Measurements from ENCODE around the gene OR4K2.

The OR4K2 gene

GRCh38 chr14:19917243-19917642 lies 42.3 kb downstream of the OR4K2 start:
- TF ChIP-seq POLR2A (IDR thresholded peaks at IDR 0.05; ENCODE audit: low read depth, low read length): no peak
- FAIRE-seq (no peak), DNase-seq (ENCODE audit: insufficient read length, low spot score) (no peak)

- no peak for TF ChIP-seq POLR2A (IDR thresholded peaks at IDR 0.05; ENCODE audit: low read depth, low read length)
- DNase-seq (ENCODE audit: insufficient read length, low spot score) (no peak), FAIRE-seq (no peak)
These were observed 43.1 kb downstream of the OR4K2 start for GRCh38 chr14:19917955-19918518.

DNA sequence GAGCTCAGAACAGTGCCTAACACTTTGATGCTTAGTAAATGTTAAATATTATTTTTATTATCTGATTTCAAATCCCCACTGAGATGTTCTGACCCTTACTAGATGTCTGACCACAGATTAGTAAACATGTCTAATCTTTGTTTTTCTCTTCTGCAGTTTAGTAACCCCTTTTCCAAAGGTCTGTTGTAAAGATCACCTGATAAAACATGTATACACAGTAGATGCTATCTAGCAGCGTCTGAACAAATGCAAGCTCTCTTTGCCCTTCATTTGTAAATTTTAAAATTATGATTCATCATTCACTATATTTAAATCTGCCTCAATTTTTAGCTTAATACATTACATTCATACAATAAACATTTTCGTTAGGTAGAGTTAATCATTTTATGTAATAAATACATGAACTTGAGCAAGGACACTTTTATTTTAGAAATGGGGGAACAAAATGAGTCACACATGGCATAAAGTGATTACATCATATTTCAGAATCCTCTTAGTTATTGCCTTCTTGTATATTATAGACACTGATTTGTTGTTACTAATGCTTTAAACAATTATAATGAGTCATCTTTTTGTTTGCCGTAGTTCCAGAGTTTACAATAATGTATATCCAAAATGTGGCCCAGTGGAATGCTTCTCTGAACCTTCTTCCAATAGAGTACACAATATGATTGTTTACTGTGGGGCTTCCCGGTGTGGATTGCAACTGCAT lies 43.8 kb downstream of the OR4K2 start:
- no peak for DNase-seq (ENCODE audit: insufficient read length, low spot score)
- FAIRE-seq: no peak
- TF ChIP-seq POLR2A (IDR thresholded peaks at IDR 0.05; ENCODE audit: low read depth, low read length): no peak

DNA sequence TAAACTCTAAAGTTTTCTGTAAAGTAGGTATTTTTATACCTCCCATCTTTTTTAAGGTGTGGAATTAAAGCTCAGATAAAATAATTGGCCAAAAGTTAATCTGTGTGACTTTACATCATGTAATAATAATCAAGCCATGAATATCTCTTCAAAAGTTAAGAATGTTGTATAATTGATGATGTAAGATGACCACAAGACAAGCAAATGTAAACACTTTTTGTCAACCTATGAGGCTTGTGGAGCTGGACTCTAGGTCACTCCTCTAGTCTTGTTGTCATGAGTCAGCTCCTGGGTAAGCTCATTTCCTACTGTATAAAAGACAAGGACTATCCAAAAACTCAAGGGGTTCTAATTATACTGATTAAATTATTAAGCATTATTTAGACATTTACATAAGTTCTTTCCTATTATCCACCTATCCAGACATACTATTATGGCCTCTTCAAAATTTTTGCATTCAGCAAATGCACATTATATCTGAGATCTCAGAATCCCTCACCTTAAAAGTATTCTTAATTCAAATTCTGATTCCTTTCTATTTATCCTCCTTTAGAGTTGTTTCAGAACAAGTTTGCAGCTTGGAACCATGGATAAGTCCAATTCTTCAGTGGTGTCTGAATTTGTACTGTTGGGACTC lies 45.2 kb downstream of the OR4K2 start, which contains the start of gene OR4K5:
OR4K5 (plus strand) TSS at position 587 of the 637 bp plus-strand sequence; CDS start at position 587, 0 bp downstream.
- FAIRE-seq (no peak), DNase-seq (ENCODE audit: insufficient read length, low spot score) (no peak)
- no peak for TF ChIP-seq POLR2A (IDR thresholded peaks at IDR 0.05; ENCODE audit: low read depth, low read length)

DNA sequence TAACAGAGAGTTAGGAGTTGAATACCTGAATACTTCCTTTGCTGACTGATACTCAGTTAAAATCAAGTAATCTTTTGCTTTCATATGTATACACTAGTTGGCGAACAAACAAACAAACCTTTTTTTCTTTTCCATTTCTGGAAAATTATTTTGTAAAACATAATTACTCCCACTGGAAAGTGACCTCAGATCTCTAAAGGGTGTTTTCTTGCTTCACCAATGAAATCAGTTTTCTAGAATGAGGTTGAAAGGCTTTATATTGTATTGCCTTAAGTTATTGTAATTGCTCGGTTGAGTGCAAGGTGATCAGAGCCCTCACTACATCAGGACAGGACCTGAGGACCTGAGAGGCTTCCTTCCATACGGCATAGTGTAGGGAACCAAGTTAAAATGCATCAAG lies 55.7 kb downstream of the OR4K2 start, which contains the start of gene OR4K1:
OR4K1 (plus strand) TSS at position 301 of the 400 bp plus-strand sequence. CDS start 4,750 bp downstream, outside the sequence.
- FAIRE-seq (no peak), DNase-seq (ENCODE audit: insufficient read length, low spot score) (no peak)
- TF ChIP-seq POLR2A (IDR thresholded peaks at IDR 0.05; ENCODE audit: low read depth, low read length): no peak

Measured in H54 (cell line).